H1 (cell line): Measurements from ENCODE around the gene DNAAF8. TPM values are rescaled to one million over a fixed set of nuclear protein-coding genes. Genes with fewer than 3 reads are reported as not detected.

ENCODE experiments used
- CBX8 ChIP-seq: fragments of 300-800, 300-1000 bp; sonication (generic); IDR thresholded peaks from 2 replicates; pipeline ENCODE4 v1.7.1; 2016; ENCODE audit warnings: low read depth, low read length, borderline replicate concordance
- CHD7 ChIP-seq: fragments of 300-600 bp; sonication (generic); IDR thresholded peaks from 2 replicates; pipeline ENCODE4 v1.7.1; 2012; ENCODE audit warnings: low read length, moderate library complexity, mild to moderate bottlenecking, inconsistent platforms; ENCODE audit not compliant: insufficient replicate concordance
- KDM4A ChIP-seq: IDR thresholded peaks from one replicate; pipeline ENCODE4 v1.7.1; 2012; ENCODE audit warnings: low read depth, mild to moderate bottlenecking, moderate library complexity, low read length, inconsistent platforms; ENCODE audit not compliant: severe bottlenecking
- MAFK ChIP-seq: IDR thresholded peaks from 2 replicates; pipeline ENCODE4 v1.6.1; 2012; ENCODE audit warnings: low read depth, mild to moderate bottlenecking, improper control_type of control experiment, low read length
- RBBP5 ChIP-seq: IDR thresholded peaks from 2 replicates; pipeline ENCODE4 v1.7.1; 2012; ENCODE audit warnings: low read depth, mild to moderate bottlenecking, inconsistent platforms, low read length, moderate library complexity, borderline replicate concordance
- RNF2 ChIP-seq: fragments of 200-900, 300-1000 bp; sonication (generic); IDR thresholded peaks from 2 replicates; pipeline ENCODE4 v1.7.1; 2016; ENCODE audit warnings: borderline replicate concordance, low read depth, mild to moderate bottlenecking, antibody characterized with exemption, low read length; ENCODE audit not compliant: poor library complexity, severe bottlenecking; ENCODE audit errors: missing control alignments
- polyA plus RNA-seq, 7 experiments: library from polyadenylated mRNA; depleted of rRNA in 3 of 7; stranded (reverse) in 5 of 7; unstranded in 2 of 7; fragments of >200 nt in 5 of 7; fragments of 200-250 nt in 2 of 7; gene quantifications; 1 replicate in 5 of 7; 2 replicates in 1 of 7; 4 replicates in 1 of 7; pipeline versions ENCODE4 v1.2.1 to v1.2.3, GENCODE V29; 2011 to 2013; ENCODE audit warnings: missing spikeins in 2 of 7, mixed read lengths in 2 of 7
- total RNA-seq: library from RNA; stranded (reverse); fragmentation: NEBNext Ultra II Directional; extraction: Animal tissue kit (Norgen Biotek cat#: 25700); gene quantifications from 2 replicates; pipeline ENCODE4 v1.2.1, GENCODE V29; 2021
- TF ChIP-seq, protein P1 (sequence below), 3 experiments: IDR thresholded peaks; 1 replicate in 2 of 3; 2 replicates in 1 of 3; pipeline versions ENCODE4 v1.5.1 to v1.6.1; 2011; ENCODE audit warnings: low read length in 3 of 3, mild to moderate bottlenecking in 3 of 3, inconsistent platforms in 2 of 3, low read depth in 1 of 3, moderate library complexity in 1 of 3; ENCODE audit not compliant: insufficient read depth in 1 of 3; ENCODE audit errors: control extremely low read depth in 1 of 3

Gene DNAAF8
- total and polyA plus RNA-seq, 2 of the 8 experiments (the other 6 are each of a cell fraction or from before 2014, with no cell fraction given), result 0.39 TPM; not detected in 1

DNA sequence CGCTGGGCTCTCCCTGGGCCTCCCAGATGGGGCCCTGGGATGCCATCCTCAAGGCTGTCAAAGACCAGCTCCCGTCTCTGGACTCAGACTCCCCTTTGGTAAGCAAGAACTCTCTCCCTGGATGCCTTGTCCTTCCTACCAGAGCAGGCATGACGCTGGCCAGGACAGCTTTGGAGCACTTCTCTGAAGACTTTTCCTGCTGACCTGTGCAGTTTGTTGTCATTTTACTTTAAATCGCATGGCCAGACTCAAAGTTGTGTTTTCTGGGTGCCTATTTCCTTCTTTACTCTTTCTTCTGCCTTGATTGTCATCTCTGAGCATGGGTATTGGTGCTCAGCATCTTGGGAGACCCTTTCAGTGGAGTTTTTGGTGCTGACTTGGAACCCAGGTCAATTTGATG lies 2.2 kb downstream of the DNAAF8 start (continued):
- TF ChIP-seq CHD7 (no peak), RNF2 (no peak), KDM4A (no peak), MAFK (no peak), CBX8 (no peak), RBBP5 (no peak)
- TF ChIP-seq, protein P1, sequence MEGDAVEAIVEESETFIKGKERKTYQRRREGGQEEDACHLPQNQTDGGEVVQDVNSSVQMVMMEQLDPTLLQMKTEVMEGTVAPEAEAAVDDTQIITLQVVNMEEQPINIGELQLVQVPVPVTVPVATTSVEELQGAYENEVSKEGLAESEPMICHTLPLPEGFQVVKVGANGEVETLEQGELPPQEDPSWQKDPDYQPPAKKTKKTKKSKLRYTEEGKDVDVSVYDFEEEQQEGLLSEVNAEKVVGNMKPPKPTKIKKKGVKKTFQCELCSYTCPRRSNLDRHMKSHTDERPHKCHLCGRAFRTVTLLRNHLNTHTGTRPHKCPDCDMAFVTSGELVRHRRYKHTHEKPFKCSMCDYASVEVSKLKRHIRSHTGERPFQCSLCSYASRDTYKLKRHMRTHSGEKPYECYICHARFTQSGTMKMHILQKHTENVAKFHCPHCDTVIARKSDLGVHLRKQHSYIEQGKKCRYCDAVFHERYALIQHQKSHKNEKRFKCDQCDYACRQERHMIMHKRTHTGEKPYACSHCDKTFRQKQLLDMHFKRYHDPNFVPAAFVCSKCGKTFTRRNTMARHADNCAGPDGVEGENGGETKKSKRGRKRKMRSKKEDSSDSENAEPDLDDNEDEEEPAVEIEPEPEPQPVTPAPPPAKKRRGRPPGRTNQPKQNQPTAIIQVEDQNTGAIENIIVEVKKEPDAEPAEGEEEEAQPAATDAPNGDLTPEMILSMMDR (IDR thresholded peaks at IDR 0.05; ENCODE audit: control extremely low read depth in 1 of 3, insufficient read depth in 1 of 3, low read depth in 1 of 3, low read length in 3 of 3), result no peak
- TF ChIP-seq, all 59 proteins: peak for 0
